Activated T-helper 9 cell treated with anti-CD3 and anti-CD28 coated beads, Interleukin-2, amount 50 U/mL, for 16 hours (primary cell): ENCODE data around the gene INHBA.

Experiments
- DNase-seq: peaks from one replicate; pipeline ENCODE4 v3.0.0-alpha.2; 2020; ENCODE audit warnings: low read depth

Gene INHBA

DNA sequence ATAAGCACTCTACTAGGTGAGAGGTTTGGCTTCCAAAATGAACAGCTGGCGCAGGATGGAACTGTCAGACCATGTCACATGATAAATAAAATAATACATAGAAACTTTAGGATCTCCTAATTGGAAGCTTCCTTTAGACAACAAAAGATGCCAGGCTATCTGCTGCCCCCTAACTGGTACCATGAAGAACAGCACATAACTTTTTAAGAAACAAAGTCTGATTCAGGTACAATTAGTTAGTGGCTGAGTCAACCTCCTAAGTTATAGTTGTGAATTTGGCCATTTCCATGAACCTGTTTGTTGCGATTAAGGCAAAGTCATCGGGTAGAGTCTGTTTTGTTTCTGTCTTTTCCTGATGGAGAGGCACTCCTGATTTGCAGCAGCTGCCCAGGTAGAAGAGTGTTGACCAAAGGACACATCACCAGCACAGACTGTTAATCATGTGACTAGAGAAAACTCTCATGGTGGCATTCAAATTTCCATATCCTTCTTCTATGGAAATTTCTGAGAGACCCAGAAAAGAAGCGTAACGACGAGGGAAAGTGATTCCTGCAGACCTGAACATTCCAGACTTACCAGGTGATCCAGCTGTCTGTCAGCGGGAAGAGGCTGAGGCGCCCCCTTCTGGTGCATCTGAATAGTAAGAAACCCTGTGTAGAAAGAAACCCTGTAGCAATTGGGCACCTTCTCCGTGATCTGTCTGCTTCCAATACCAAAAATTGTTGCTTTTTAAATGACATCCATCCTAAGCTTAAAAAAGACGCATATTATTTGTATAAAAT is 8.6 kb upstream of the INHBA start:
- no peak for DNase-seq

GRCh38 chr7:41710838-41711237 is 7.9 kb upstream of the INHBA start:
- DNase-seq = no peak

DNA sequence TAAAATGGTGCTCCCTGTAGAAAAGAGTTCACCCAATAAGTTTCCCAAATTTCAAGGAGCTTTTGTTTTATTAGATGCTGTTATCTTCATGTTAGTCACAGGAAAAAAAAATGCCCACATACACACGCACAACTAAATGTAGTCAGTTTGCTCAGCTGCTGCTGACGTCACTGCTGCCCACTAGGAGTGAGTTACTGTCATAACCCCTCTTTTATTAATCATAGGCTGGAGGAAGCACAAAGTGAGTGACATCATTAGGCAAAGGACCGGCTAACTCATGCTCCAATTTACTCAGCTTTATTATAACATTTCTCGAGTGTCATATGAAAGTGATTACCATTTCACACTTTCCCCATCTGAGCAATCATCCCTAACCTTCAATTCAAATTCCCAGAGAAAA is 6.7 kb upstream of the INHBA start:
- DNase-seq = no peak

DNA sequence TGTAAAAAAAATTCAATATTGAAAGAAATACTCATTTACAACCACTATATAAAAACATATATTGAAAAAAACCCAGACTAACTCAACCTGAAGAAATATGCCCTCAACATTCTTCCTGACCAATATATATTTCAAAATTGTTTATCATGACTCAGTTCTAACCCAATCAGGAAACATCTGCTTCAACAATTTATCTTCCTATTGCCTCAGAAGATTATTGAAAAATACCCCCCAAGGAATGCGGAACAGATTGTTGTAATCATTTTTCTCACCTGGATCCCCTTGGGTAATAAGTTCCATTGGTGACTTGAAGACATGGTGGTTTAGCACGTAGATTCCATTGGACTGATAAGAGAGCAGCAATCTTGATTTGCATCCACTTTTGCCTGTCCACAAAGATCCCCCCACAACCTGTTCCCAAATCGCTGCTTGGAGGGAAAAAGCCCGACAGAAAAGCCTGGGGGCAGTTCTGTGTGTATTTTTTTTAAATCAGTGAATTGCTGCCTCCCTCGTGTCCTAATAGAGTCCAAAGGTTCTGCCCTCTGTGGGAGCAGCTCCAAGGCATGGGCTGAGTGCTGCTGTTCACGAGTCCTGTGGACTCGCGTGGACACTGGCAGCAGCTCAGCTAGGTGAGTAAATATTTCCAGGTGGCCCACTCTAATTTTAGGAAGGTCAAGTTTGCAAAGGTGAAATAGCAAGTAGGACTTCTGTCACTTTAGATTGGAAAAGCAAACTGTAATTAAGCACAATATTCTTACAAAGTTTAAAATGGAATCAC is 5.9 kb upstream of the INHBA start:
- DNase-seq = no peak

DNA sequence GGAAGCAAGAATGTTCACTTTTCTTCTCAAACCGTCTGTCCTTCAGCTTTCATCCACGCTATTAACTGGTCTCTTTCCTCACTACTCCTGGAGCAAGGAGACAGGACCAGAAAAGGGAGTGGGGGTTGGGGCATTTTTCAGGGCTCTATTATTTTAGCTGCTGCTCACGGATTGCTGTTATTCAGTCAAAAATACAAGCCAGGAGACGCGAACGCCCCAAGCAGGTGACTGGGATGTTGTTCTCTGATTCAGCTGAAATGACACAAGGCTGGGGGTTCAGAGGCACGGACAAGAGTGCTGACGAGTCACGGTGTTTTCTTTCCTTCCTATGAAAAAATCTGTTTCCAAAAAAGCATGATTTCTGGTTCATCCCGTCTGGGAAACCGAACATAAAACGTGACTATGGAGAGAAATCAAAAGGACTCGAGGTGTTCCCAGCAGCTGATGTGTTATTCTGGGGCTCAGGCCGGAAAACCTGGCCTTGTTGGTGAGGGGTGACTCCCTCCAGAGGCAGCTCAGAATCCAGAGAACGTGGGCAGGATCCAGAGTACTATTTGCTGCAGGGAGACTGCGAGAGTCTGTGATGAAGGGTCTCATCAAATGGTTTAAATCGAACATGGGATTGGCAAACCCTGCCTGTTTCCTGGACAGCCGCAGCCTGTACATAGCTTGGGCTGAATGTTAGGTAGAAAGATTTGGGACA is 3.5 kb upstream of the INHBA start:
- DNase-seq = no peak

DNA sequence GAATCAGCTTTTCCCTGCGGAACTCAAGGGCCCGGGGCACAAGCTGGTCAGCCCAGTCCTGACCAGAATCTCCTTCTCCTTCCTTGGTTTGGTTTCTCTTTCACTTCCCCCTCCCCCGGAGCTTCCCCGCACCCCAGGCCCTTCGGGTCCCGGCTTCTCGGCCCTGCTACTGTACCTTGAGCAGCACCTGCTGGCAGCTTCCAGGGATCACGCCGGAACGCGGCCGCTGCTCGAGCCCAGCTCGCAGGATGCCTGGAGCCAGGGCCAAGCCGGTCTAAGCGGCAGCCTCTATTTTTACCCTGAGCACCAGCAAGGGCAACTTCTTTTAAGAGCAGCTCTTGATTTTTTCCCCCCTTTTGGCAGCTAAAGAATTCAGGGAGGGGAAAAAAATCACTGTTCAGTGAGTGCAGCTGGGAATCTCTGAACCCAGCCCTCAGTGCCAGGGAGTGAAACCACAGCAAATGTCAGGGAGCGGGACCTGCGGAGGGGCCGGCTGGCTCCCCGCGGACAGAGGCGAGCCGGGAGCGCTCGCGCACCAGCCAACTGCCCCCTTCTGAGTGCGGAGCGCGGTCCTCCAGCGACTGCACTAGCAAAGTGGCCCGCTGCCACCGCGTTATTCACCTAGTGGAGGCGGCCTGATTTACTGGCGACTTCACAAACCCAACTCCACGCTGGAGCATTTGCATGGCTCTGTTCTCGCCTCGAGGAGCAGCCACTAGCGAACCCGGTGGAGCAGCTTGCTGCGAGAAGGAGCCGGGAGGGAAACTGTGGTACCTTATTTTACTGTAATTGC is 2.4 kb upstream of the INHBA start:
- peak; percentile 16 for DNase-seq

- DNase-seq = no peak
Measured at GRCh38 chr7:41701068-41701941, 1.6 kb downstream of the INHBA start.

DNA sequence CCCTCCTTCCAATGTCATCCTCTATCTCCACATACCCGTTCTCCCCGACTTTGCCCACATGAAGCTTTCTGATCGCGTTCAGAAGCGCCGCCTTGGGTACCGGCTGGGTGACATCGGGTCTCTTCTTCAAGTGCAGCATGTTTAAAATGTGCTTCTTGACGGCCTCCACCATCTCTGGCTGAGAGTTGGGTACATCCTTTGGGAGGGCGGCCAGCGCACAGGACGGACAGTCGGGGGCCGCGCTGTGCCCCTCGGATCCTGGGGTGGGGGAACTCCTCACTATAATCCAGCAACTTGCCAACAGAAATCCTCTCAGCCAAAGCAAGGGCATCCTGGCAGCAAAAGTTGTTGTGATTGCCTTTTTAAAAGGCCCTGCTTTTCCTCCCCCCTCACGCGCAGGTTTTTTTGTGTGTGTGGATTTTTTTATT is 2.8 kb downstream of the INHBA start:
- no peak for DNase-seq

- DNase-seq = no peak
Measured at GRCh38 chr7:41699516-41699915, 3.4 kb downstream of the INHBA start.

DNA sequence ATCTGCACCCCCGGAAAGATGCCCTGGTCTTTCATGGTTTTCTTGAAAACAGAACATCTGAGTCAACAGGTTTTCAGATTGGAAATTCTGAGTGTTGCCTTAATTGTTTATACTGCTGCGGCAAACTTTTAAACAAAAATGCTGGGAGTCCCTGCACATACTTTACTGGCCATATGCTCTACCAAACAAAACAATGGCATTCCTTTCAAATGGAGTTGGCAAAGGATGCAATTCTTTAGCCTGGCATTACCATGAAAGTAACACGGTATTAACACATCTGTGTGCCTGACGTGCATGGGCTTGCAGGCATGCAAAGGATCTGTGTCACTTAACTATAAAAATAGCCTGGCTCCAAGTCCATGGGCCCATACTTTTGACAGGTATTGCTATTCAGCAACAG is 4.2 kb downstream of the INHBA start:
- no peak for DNase-seq

DNA sequence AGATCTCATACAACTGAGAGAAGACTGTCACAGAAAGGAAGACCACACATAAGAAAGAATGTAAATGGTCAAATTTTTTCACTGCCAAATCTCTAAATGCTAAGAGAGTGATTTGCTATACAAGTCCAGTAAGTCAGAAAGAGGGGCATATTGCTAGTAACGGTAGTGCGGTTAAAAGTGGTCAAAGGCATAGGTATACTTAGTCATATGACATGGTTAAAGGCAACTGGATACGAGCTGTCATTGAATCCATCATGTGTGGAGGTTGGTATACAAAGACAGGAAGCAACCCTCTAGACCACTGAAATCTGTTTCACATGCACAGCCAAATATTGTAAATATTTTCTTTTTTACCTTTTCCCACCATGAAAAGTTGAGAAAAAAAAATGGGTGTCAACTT is 4.8 kb downstream of the INHBA start:
- DNase-seq = no peak

DNA sequence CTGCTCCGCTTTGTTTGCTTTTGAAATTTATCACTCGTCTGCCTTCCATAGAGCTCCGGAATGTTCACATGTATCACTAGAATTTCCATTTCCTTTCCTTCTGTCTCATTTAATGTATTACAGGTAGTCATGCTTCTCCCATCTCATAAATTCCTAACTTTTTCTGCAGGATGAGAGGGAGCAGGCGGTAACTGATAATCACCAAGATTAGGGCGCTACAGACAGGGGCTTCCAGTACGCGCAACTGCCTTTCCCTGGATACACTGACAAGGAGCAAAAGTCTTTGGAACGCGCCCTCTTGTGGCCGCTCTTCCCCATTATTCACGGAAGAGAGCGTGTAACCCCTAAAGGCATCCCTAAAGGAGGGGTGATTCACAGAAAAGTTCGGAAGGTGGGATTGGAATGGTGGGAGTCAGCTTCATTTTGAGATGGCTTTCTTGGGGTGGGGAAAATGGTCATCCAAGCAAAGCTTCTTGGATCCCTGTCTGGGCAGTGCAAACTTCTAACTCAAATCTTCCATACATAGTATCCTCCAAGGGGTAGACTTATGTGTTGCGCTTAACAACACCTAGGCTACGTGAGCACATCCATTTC is 6.5 kb downstream of the INHBA start:
- DNase-seq = no peak

DNA sequence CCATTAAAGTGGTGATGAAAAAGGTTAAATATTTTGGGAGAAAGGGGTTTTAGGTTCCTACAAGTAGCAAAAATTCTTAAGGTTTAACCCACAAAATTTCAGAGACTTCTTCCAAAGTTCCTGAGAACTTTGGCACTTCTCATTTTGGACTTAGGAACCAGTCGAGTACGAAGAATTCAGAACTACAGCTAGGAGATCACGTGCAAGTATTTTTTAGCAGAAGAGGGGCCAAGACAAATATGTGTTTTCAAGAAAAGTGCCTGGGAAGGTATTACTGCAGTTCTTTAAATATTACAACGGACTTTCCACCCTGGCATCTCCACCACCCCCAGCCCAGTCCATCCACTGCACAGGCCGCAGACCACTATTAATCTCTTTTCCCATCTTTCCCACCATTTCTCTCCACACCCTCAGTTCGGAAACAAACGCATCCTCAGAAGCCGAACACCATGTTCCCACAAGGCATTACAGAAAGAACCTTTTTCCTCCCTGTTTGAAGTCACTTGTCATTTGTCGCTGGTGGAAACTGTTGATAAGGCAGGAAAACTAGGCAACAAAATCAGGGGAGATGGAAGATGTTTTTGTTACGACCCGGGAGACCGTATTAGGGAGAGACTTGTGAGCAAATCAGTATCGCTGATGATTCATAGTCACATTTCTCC is 7.1 kb downstream of the INHBA start:
- DNase-seq = no peak

DNA sequence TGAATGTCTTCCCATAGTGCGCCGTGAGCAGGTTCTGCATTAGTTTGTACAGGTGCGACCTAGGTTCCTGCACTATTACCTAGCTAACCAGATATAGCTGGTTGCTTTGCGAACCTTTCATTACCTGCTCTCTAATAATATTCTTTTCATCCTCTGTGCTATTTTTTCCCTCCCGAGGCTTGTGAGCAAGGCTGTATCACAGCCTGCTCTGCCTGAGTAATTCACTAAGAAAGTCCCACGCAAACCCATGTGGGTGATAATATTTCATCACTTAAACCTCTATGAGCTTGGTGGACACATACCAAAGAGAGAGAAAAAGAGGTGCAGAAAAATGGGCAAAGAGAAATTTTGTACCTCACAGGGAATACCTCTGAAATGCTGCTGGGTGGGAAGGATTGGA is 8.4 kb downstream of the INHBA start:
- no peak for DNase-seq

DNA sequence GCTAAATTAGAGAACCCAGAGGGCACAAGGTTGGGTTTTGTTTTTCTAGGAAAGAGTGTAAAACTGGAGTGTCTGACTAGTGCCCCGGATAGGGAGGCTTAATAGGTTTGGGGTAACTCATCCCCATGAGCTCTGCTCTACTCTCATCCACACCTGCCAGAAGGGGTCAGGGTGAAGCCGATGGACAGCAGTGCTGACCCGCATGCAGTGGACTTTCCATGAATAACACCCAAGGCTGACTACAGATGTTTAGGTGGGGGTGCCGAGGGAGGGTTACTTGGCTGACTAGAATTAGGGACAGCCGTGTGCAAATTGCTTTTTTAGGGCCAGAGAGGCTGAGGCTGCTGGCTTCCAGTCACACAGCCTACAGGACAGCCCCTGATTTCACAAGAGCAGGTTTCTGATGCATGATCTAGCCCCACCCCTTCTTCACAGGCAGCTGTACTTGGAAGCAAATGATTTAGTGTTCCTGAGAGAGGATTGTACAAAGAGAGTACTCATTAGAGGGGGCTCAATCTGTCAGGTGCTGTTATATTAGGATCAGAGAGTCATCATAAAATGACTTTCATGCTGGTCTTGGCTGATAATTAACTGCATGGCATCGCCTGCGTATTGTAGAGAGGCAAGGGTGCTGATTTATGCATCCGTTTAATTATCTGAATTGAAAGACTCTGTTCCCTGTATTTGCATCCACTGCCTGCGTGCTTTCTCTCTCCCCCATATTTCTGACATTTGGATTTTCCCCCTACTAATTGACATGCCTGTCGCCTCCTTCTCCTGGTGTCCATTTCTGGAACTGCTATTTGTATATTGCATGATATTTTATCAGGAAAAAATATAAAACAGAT is 9.5 kb downstream of the INHBA start:
- DNase-seq = no peak

DNA sequence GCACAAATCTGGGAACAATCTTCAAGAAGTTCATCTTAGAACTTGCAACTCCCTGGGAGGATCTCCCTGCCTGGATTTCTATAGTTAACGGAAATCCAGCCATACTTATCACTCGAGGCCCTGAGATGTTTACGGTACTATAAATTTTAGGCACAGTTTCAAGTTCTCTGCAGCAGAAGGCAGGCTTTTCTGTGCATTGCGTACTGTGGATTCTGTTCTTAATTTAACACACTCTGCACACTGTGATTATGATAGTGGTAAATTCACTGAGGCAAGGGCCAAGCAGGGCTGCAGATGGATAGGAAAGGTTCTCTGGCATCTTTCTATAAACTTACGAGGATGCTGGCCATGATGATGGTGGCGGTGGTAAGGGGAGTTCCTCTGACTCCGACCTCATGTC is 10.6 kb downstream of the INHBA start:
- DNase-seq = no peak

GRCh38 chr7:41691286-41692190 is 11.4 kb downstream of the INHBA start:
- DNase-seq = no peak

DNA sequence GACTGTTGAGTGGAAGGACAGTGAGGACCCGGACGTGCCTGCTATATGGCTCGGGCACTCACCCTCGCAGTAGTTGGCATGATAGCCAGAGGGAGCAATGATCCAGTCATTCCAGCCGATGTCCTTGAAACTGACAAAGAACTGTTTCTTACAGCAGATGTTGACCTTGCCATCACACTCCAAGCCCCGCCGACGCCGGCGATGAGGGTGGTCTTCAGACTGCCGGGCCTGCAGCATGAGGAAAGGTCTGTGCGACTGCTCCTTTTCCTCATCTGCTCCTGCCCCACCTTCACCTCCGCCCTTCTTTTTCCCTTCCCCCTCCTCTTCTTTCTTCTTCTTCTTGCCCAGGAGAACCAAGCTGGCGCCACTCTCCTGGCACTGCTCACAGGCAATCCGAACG is 13.1 kb downstream of the INHBA start:
- no peak for DNase-seq
